HepG2 (cell line): ENCODE data around the gene P4HTM. TPM values are rescaled to one million over a fixed set of nuclear protein-coding genes. Genes with fewer than 3 reads are reported as not detected.

ENCODE experiments used
- ATAC-seq: fragments of 200-7000 bp; cut with Tn5 transposase; 3 replicates; pipeline ENCODE4 v1.9.1; 2020; ENCODE audit warnings: mild to moderate bottlenecking, moderate library complexity
- BruUV-seq: library from RNA; stranded (reverse); fragments of 400-500 nt; replicated peaks from 2 replicates; lab custom pipeline; 2021; lab: Mats Ljungman, UMichigan
- CTCF ChIA-PET: fragments of 300-600 bp; formaldehyde crosslinking; extraction: SDS; loops from one replicate; lab custom pipeline; 2021; ENCODE audit warnings: low total read pairs, inconsistent platforms, low intra/inter-chr PET ratio; lab: Yijun Ruan, JAX
- POLR2A ChIA-PET: fragments of 350-600 bp; sonication (Branson Sonifier 250); formaldehyde crosslinking; loops from one replicate; lab custom pipeline; 2020; ENCODE audit warnings: antibody characterized with exemption, inconsistent platforms; lab: Yijun Ruan, JAX
- DNase-seq: peaks from one replicate; pipeline ENCODE4 v3.0.0-alpha.2; 2015; ENCODE audit warnings: low spot score
- FAIRE-seq: peaks from 3 replicates; lab custom pipeline; 2011; peaks lifted over from hg19 to GRCh38; lab: Jason Lieb, UNC
- H2AFZ ChIP-seq: one replicate; pipeline ENCODE4 v1.6.1; 2011; ENCODE audit warnings: low read length, inconsistent platforms
- H3K27ac ChIP-seq: fragments of 300-600 bp; 3 replicates; pipeline ENCODE4 v1.8.0; 2011; ENCODE audit warnings: mixed run types, mild to moderate bottlenecking, mixed read lengths, low read length, inconsistent platforms; ENCODE audit not compliant: insufficient read depth; ENCODE audit errors: extremely low read length
- H3K27me3 ChIP-seq, 2 experiments: fragments of 200-600 bp in 1 of 2; 2 replicates in 1 of 2; 3 replicates in 1 of 2; pipeline versions ENCODE4 v1.6.0 to v1.8.0; 2011; ENCODE audit warnings: low read length in 2 of 2, mild to moderate bottlenecking in 2 of 2, moderate library complexity in 2 of 2, inconsistent platforms in 1 of 2; ENCODE audit not compliant: insufficient read depth in 2 of 2, control insufficient read depth in 1 of 2
- H3K36me3 ChIP-seq, 2 experiments: fragments of 200-600 bp in 1 of 2; replicated peaks in 1 of 2; 2 replicates in 1 of 2; 3 replicates in 1 of 2; pipeline versions ENCODE4 v1.5.1 to v1.8.0; 2011; ENCODE audit warnings: low read length in 2 of 2, inconsistent platforms in 1 of 2; ENCODE audit not compliant: insufficient read depth in 2 of 2, control insufficient read depth in 1 of 2
- H3K4me1 ChIP-seq: 2 replicates; pipeline ENCODE4 v1.5.1; 2012; ENCODE audit warnings: low read length, inconsistent platforms; ENCODE audit not compliant: insufficient read depth
- H3K4me2 ChIP-seq: 2 replicates; pipeline ENCODE4 v1.6.0; 2011; ENCODE audit warnings: low read depth, low read length, inconsistent platforms
- H3K4me3 ChIP-seq, 3 experiments: fragments of 200-600 bp in 1 of 3; sonication (generic), shearing (Covaris generic) in 1 of 3; replicated peaks in 1 of 3; 2 replicates each; pipeline ENCODE4 v1.5.1; 2011 to 2016; ENCODE audit warnings: low read length in 3 of 3, inconsistent platforms in 2 of 3, low read depth in 2 of 3, mild to moderate bottlenecking in 2 of 3, control low read depth in 1 of 3, mixed read lengths in 1 of 3; ENCODE audit not compliant: insufficient read depth in 1 of 3
- H3K79me2 ChIP-seq: one replicate; pipeline ENCODE4 v1.6.1; 2011; ENCODE audit warnings: low read length, inconsistent platforms; ENCODE audit not compliant: insufficient read depth
- H3K9ac ChIP-seq: 2 replicates; pipeline ENCODE4 v1.6.0; 2011; ENCODE audit warnings: mild to moderate bottlenecking, low read depth, low read length, inconsistent platforms; ENCODE audit not compliant: insufficient read depth
- H3K9me3 ChIP-seq: 2 replicates; pipeline ENCODE4 v1.5.1; 2012; ENCODE audit warnings: mild to moderate bottlenecking, low read length
- H4K20me1 ChIP-seq: 2 replicates; pipeline ENCODE4 v1.6.0; 2011; ENCODE audit warnings: inconsistent platforms, mild to moderate bottlenecking, low read length, moderate library complexity; ENCODE audit not compliant: insufficient read depth
- FLYWCH1 ChIP-seq: sonication (generic); formaldehyde crosslinking; IDR thresholded peaks from 2 replicates; pipeline ENCODE4 v1.8.1; 2023; ENCODE audit warnings: mild to moderate bottlenecking, missing genetic modification reagents
- GATA4 ChIP-seq: sonication (generic); IDR thresholded peaks from 2 replicates; pipeline ENCODE4 v1.6.1; 2016; ENCODE audit warnings: antibody characterized with exemption, low read depth, borderline replicate concordance
- KLF13 ChIP-seq: sonication (generic); formaldehyde crosslinking; IDR thresholded peaks from 2 replicates; pipeline ENCODE4 v1.4.0; 2020; ENCODE audit warnings: mild to moderate bottlenecking, missing genetic modification reagents
- MEF2D ChIP-seq: sonication (generic); formaldehyde crosslinking; IDR thresholded peaks from 2 replicates; pipeline ENCODE4 v1.5.1; 2020; ENCODE audit warnings: mild to moderate bottlenecking, missing genetic modification reagents
- NR2C2 ChIP-seq: sonication (generic); formaldehyde crosslinking; IDR thresholded peaks from 2 replicates; pipeline ENCODE4 v1.4.0; 2020; ENCODE audit warnings: missing genetic modification reagents, mild to moderate bottlenecking, moderate library complexity, borderline replicate concordance
- NR2F2 ChIP-seq: IDR thresholded peaks from 2 replicates; pipeline ENCODE4 v1.6.1; 2012; ENCODE audit warnings: low read depth, inconsistent platforms, borderline replicate concordance
- PRMT3 ChIP-seq: sonication (generic); formaldehyde crosslinking; IDR thresholded peaks from 2 replicates; pipeline ENCODE4 v1.8.1; 2022; ENCODE audit warnings: low read depth, mild to moderate bottlenecking, moderate library complexity, missing genetic modification reagents, borderline replicate concordance
- PRPF4 ChIP-seq: fragments of 200-400 bp; formaldehyde crosslinking; IDR thresholded peaks from 2 replicates; pipeline ENCODE4 v1.6.1; 2016; ENCODE audit warnings: low read length, low read depth; ENCODE audit not compliant: poor library complexity, severe bottlenecking
- RELA ChIP-seq: sonication (generic); formaldehyde crosslinking; IDR thresholded peaks from 2 replicates; pipeline ENCODE4 v1.4.0; 2020; ENCODE audit warnings: missing genetic modification reagents
- SIN3A ChIP-seq: IDR thresholded peaks from 2 replicates; pipeline ENCODE4 v1.6.1; 2011; ENCODE audit warnings: low read depth, mild to moderate bottlenecking, control low read depth, low read length, borderline replicate concordance
- SRF ChIP-seq: IDR thresholded peaks from 2 replicates; pipeline ENCODE4 v1.6.1; 2011; ENCODE audit warnings: mild to moderate bottlenecking, low read depth, low read length, moderate library complexity
- ZMYM4 ChIP-seq: sonication (generic); formaldehyde crosslinking; IDR thresholded peaks from 2 replicates; pipeline ENCODE4 v1.8.1; 2023; ENCODE audit warnings: mild to moderate bottlenecking, missing genetic modification reagents
- ZNF879 ChIP-seq: sonication (generic); formaldehyde crosslinking; IDR thresholded peaks from 2 replicates; pipeline ENCODE4 v1.8.1; 2023; ENCODE audit warnings: missing genetic modification reagents
- WGBS: methylation state at CpG from one replicate; pipeline ENCODE4 v1.1.6; 2017; ENCODE audit warnings: low lambda C conversion rate; 5-methylcytosine and 5-hydroxymethylcytosine counted together
- in situ Hi-C: cut with HindIII; loops from 2 replicates; pipeline ENCODE4 v1.10.0; 2017; ENCODE audit warnings: low pct_unique_long_range_greater_than_20kb; ENCODE audit not compliant: extremely low pct_ligation_motif_present
- intact Hi-C: fragments of 100-400 bp; cut with micrococcal nuclease; formaldehyde crosslinking; loops from one replicate; pipeline ENCODE4 v1.10.0; 2022; ENCODE audit not compliant: unreplicated experiment
- polyA plus RNA-seq, 8 experiments: library from polyadenylated mRNA; depleted of rRNA in 3 of 8; stranded (reverse) in 7 of 8; unstranded in 1 of 8; fragments of >200 nt; fragmentation: Illumina TruSeq in 4 of 8; extraction: Trizol in 4 of 8; gene quantifications; 2 replicates each; pipeline versions ENCODE4 v1.2.1 to v1.2.3, GENCODE V29; 2011 to 2016; ENCODE audit warnings: low read depth in 4 of 8, missing spikeins in 1 of 8, mixed read lengths in 1 of 8; ENCODE audit not compliant: insufficient read depth in 1 of 8
- total RNA-seq, 5 experiments: library from RNA; depleted of rRNA; stranded (reverse); fragments of >200 nt; fragmentation: Illumina TruSeq; extraction: Trizol; gene quantifications; 2 replicates each; pipeline ENCODE4 v1.2.3, GENCODE V29; 2016; ENCODE audit warnings: low read depth in 1 of 5
- TF ChIP-seq, protein P1 (sequence below): sonication (generic); formaldehyde crosslinking; IDR thresholded peaks from 2 replicates; pipeline ENCODE4 v1.5.0; 2020; ENCODE audit warnings: mild to moderate bottlenecking, missing genetic modification reagents, borderline replicate concordance
- TF ChIP-seq, protein P2 (sequence below): sonication (generic); formaldehyde crosslinking; IDR thresholded peaks from 2 replicates; pipeline ENCODE4 v1.5.0; 2020; ENCODE audit warnings: mild to moderate bottlenecking, missing genetic modification reagents
- TF ChIP-seq, protein P3 (sequence below): sonication (generic); formaldehyde crosslinking; IDR thresholded peaks from 2 replicates; pipeline ENCODE4 v1.5.1; 2020; ENCODE audit warnings: missing genetic modification reagents, mild to moderate bottlenecking, borderline replicate concordance
- TF ChIP-seq, protein P4 (sequence below): sonication (generic); formaldehyde crosslinking; IDR thresholded peaks from 2 replicates; pipeline ENCODE4 v1.8.1; 2023; ENCODE audit warnings: missing genetic modification reagents, mild to moderate bottlenecking, borderline replicate concordance
- TF ChIP-seq, protein P5 (sequence below): sonication (generic); formaldehyde crosslinking; IDR thresholded peaks from 2 replicates; pipeline ENCODE4 v1.5.0; 2020; ENCODE audit warnings: missing genetic modification reagents, mild to moderate bottlenecking, borderline replicate concordance

The P4HTM gene
- total and polyA plus RNA-seq, 2 of the 13 experiments (the other 11 are each of a cell fraction or from before 2014, with no cell fraction given), result 0.01 TPM; not detected in 1

DNA sequence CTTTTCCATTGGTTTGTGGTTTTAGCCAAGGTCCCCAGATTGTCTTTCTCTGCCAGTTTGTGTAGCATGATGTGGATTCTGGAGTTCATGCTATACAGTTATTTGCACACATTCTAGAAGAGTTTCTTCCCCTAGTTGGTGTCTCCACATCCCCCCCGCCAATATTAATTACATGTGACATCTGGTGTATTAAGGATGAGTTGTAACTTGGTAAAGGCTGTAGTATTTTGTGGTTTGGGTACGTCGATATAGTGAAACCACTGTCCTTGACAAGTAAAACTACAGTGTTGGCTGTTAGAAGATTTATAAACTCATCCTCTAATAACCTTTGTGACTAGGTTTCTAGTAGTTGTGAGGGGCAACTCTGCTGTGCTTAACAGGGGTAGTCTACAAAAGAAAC is 23.7 kb upstream of the P4HTM start:
- no peak overlapping the region for H3K9ac ChIP-seq
- POLR2A ChIA-PET, result no interaction called here
- no peak for DNase-seq

More for the DNA sequence above, 23.7 kb upstream of the P4HTM start:
- no peak for FAIRE-seq
- TF ChIP-seq MEF2D (CRISPR knock-in tag) (no peak), SRF (no peak), GATA4 (no peak), KLF13 (CRISPR knock-in tag) (no peak), ZMYM4 (CRISPR knock-in tag) (no peak), SIN3A (no peak), NR2C2 (CRISPR knock-in tag) (no peak), PRPF4 (no peak), NR2F2 (no peak), ZNF879 (CRISPR knock-in tag) (no peak), RELA (CRISPR knock-in tag) (no peak), FLYWCH1 (CRISPR knock-in tag) (no peak), PRMT3 (CRISPR knock-in tag) (no peak)
- TF ChIP-seq, protein P1, sequence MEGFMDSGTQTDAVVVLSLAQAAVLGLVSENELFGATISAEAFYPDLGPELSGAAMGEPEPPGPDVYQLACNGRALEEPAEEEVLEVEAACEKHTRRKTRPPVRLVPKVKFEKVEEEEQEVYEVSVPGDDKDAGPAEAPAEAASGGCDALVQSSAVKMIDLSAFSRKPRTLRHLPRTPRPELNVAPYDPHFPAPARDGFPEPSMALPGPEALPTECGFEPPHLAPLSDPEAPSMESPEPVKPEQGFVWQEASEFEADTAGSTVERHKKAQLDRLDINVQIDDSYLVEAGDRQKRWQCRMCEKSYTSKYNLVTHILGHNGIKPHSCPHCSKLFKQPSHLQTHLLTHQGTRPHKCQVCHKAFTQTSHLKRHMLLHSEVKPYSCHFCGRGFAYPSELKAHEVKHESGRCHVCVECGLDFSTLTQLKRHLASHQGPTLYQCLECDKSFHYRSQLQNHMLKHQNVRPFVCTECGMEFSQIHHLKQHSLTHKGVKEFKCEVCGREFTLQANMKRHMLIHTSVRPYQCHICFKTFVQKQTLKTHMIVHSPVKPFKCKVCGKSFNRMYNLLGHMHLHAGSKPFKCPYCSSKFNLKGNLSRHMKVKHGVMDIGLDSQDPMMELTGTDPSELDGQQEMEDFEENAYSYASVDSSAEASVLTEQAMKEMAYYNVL (CRISPR knock-in tag), result no peak
- TF ChIP-seq, protein P2, sequence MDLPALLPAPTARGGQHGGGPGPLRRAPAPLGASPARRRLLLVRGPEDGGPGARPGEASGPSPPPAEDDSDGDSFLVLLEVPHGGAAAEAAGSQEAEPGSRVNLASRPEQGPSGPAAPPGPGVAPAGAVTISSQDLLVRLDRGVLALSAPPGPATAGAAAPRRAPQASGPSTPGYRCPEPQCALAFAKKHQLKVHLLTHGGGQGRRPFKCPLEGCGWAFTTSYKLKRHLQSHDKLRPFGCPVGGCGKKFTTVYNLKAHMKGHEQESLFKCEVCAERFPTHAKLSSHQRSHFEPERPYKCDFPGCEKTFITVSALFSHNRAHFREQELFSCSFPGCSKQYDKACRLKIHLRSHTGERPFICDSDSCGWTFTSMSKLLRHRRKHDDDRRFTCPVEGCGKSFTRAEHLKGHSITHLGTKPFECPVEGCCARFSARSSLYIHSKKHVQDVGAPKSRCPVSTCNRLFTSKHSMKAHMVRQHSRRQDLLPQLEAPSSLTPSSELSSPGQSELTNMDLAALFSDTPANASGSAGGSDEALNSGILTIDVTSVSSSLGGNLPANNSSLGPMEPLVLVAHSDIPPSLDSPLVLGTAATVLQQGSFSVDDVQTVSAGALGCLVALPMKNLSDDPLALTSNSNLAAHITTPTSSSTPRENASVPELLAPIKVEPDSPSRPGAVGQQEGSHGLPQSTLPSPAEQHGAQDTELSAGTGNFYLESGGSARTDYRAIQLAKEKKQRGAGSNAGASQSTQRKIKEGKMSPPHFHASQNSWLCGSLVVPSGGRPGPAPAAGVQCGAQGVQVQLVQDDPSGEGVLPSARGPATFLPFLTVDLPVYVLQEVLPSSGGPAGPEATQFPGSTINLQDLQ, result no peak
- TF ChIP-seq, protein P3, sequence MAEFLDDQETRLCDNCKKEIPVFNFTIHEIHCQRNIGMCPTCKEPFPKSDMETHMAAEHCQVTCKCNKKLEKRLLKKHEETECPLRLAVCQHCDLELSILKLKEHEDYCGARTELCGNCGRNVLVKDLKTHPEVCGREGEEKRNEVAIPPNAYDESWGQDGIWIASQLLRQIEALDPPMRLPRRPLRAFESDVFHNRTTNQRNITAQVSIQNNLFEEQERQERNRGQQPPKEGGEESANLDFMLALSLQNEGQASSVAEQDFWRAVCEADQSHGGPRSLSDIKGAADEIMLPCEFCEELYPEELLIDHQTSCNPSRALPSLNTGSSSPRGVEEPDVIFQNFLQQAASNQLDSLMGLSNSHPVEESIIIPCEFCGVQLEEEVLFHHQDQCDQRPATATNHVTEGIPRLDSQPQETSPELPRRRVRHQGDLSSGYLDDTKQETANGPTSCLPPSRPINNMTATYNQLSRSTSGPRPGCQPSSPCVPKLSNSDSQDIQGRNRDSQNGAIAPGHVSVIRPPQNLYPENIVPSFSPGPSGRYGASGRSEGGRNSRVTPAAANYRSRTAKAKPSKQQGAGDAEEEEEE (CRISPR knock-in tag), result no peak
- TF ChIP-seq, protein P4, sequence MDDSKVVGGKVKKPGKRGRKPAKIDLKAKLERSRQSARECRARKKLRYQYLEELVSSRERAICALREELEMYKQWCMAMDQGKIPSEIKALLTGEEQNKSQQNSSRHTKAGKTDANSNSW (CRISPR knock-in tag), result no peak
- TF ChIP-seq, protein P5, sequence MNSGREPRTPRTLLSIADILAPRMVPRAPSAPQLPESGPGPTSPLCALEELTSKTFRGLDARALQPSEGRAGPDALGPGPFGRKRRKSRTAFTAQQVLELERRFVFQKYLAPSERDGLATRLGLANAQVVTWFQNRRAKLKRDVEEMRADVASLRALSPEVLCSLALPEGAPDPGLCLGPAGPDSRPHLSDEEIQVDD (CRISPR knock-in tag), result no peak
- Histone ChIP-seq H3K4me3 (no peak overlapping the region), H3K4me2 (no peak overlapping the region), H2AFZ (no peak overlapping the region), H3K9me3 (no peaks in the 10 kb centered on the region), H3K27me3 (no peaks in the 10 kb centered on the region), H3K27ac (no peak overlapping the region), H3K4me1 (no peaks in the 10 kb centered on the region), H4K20me1 (no peaks in the 10 kb centered on the region), H3K36me3 (peaks cover 23 to 75% of the 10 kb centered on the region in 2 experiments), H3K79me2 (no peaks in the 10 kb centered on the region)
- WGBS, result 99% methylated on average over 3 of the region's 3 CpGs
- no TSS peak for BruUV-seq
- CTCF ChIA-PET, result no interaction called here
- in situ Hi-C loops (no loop called here), intact Hi-C loops (no loop called here)
- ATAC-seq, result no peak
